GM12864 (cell line): ENCODE measurements around the gene GH1.

Source experiments
- DNase-seq: peaks from one replicate; pipeline ENCODE4 v3.0.0-alpha.2; 2011; ENCODE audit warnings: low read depth
- H3K4me3 ChIP-seq: 2 replicates; pipeline ENCODE4 v1.5.1; 2011; ENCODE audit warnings: mild to moderate bottlenecking, low read depth, low read length, control low read depth
- CTCF ChIP-seq: IDR thresholded peaks from 2 replicates; pipeline ENCODE4 v1.5.1; 2011; ENCODE audit warnings: low read depth, mild to moderate bottlenecking, moderate library complexity, low read length, control low read depth, inconsistent platforms; ENCODE audit errors: missing control alignments

GH1 gene

DNA sequence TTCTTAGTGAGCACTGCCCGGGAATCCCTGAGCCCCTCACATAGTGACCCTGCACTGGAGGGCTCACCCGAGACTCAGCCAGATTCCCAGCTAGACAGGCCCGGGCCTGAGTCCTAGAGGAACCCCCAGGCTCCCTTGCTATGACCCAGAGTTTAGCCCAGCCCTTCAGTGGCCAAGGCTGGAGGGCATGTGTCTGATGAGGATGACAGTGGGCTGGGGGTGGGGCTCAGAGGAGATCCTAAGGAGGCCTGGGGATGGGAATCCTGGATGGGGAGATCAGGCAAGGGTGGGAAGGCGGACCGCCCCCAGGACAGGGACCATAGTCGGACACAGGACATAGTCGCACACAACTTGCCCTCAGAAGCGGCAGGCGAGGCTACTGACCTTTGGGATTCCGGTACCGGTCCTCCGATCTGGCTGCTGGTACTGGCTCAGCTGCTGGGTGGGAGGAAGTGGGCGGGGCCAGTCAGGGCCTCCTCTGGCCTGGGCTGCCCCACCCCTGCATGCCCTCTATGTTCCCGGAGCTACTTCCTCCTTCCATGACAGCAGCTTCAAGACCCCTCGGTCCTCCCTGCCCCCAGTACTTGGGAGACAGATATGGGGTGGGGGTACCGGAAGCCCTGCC is 12.4 kb upstream of the GH1 start:
- DNase-seq = peak; percentile 52
- TF ChIP-seq CTCF = no peak
- H3K4me3 ChIP-seq = peak overlapping the region; percentile 75

GRCh38 chr17:63929860-63930766 is 11.5 kb upstream of the GH1 start:
- no peak for TF ChIP-seq CTCF
- DNase-seq = no peak
- H3K4me3 ChIP-seq = peak overlapping the region; percentile 75

GRCh38 chr17:63928966-63929695 is 10.5 kb upstream of the GH1 start:
- DNase-seq = no peak
- TF ChIP-seq CTCF = no peak
- H3K4me3 ChIP-seq = no peak overlapping the region

GRCh38 chr17:63928172-63928666 is 9.6 kb upstream of the GH1 start:
- DNase-seq = no peak
- no peak for TF ChIP-seq CTCF
- H3K4me3 ChIP-seq = no peak overlapping the region

DNA sequence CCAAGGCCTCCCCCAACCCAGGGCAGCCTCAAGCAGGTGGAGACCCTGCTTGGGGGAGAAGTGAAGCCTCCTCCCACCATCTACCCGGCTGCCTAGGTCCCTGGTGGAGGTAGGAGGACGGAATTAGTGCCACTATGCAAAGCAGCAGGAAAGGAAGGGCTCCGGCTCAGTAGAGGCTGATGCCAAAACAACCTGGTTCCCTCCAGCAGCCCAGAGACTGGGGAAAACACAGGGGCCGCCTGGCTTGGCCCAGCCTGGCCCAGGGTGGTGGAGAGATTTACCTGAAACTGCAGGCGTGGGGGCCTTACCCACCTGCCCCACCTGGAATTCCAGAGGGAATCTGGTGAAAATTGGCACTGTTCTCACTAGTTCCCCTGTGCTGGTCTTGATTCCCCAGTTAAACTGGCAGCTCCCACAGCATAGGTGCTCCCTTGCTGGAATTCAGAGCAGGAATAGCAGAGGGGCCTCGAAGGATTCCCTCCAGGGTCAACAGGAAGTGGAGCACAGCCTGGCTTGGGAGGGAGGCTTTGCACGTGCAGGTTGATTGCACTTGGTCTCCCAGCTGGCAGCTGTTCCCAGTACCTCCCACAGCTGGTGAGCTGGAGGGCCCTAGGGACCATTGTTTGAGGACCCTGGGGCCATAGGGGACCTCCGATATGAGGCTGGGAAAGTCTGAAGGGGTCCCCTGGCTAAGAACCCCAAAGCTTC is 9.0 kb upstream of the GH1 start:
- DNase-seq = no peak
- no peak for TF ChIP-seq CTCF
- no peak overlapping the region for H3K4me3 ChIP-seq

- no peak overlapping the region for H3K4me3 ChIP-seq
- no peak for DNase-seq
- no peak for TF ChIP-seq CTCF
Observed at GRCh38 chr17:63926164-63926563, 7.5 kb upstream of the GH1 start.
